SK-N-SH (cell line): ENCODE data around the gene ZNF692.

Experiments
- MAX ChIP-seq: IDR thresholded peaks from 2 replicates; pipeline ENCODE4 v1.4.0; 2012; ENCODE audit warnings: low read depth
- SIN3A ChIP-seq: IDR thresholded peaks from 2 replicates; pipeline ENCODE4 v1.6.1; 2012; ENCODE audit warnings: low read depth, mild to moderate bottlenecking, low read length, moderate library complexity, borderline replicate concordance
- TCF12 ChIP-seq: IDR thresholded peaks from 2 replicates; pipeline ENCODE4 v1.4.0; 2012

- TF ChIP-seq TCF12: no peak
- no peak for TF ChIP-seq SIN3A
- no peak for TF ChIP-seq MAX
These were observed 33.7 kb upstream of the ZNF692 start for GRCh38 chr1:248892590-248892989.
